ENCODE measurements around the gene OLR1.
"Not testable (repeated sequence)": the region's sequence is repeated elsewhere in the genome, so short reads cannot be mapped to it uniquely, and the experiment has no call there.

Gene OLR1

GRCh38 chr12:10205220-10205807 lies 33.4 kb upstream of the OLR1 start:
- Mint-ChIP-seq H3K27me3 (no peaks in the 10 kb centered on the region), H3K36me3 (ENCODE audit: low read depth) (no peaks in the 10 kb centered on the region), H3K27ac (no peak overlapping the region), H3K9me3 (no peaks in the 10 kb centered on the region), H3K4me3 (no peak overlapping the region), H3K4me1 (ENCODE audit: low read depth) (no peaks in the 10 kb centered on the region)
- DNase-seq: no peak

GRCh38 chr12:10204495-10204894 lies 32.6 kb upstream of the OLR1 start:
- not testable (repeated sequence) for H3K4me3 Mint-ChIP-seq; H3K9me3 Mint-ChIP-seq; H3K27ac Mint-ChIP-seq; H3K4me1 Mint-ChIP-seq (ENCODE audit: low read depth); H3K27me3 Mint-ChIP-seq; H3K36me3 Mint-ChIP-seq (ENCODE audit: low read depth); DNase-seq

GRCh38 chr12:10197879-10198278 lies 25.9 kb upstream of the OLR1 start:
- Mint-ChIP-seq H3K36me3 (ENCODE audit: low read depth) (no peaks in the 10 kb centered on the region), H3K4me1 (ENCODE audit: low read depth) (peaks cover 3% of the 10 kb centered on the region), H3K27ac (no peak overlapping the region), H3K27me3 (peaks cover 20% of the 10 kb centered on the region), H3K9me3 (no peaks in the 10 kb centered on the region), H3K4me3 (no peak overlapping the region)
- no peak for DNase-seq

- Mint-ChIP-seq H3K4me3 (no peak overlapping the region), H3K27ac (no peak overlapping the region), H3K4me1 (ENCODE audit: low read depth) (peaks cover 3% of the 10 kb centered on the region), H3K36me3 (ENCODE audit: low read depth) (no peaks in the 10 kb centered on the region), H3K27me3 (peaks cover 20% of the 10 kb centered on the region), H3K9me3 (no peaks in the 10 kb centered on the region)
- DNase-seq: no peak
Observed at GRCh38 chr12:10196210-10196609, 24.3 kb upstream of the OLR1 start.

- Mint-ChIP-seq H3K4me1 (ENCODE audit: low read depth) (peaks cover 9% of the 10 kb centered on the region), H3K27ac (no peak overlapping the region), H3K36me3 (ENCODE audit: low read depth) (no peaks in the 10 kb centered on the region), H3K27me3 (peaks cover 20% of the 10 kb centered on the region), H3K4me3 (no peak overlapping the region), H3K9me3 (no peaks in the 10 kb centered on the region)
- DNase-seq: no peak
Observed at GRCh38 chr12:10194160-10194670, 22.3 kb upstream of the OLR1 start.

GRCh38 chr12:10191865-10192264 lies 19.9 kb upstream of the OLR1 start:
- Mint-ChIP-seq H3K27me3 (peaks cover 16% of the 10 kb centered on the region), H3K9me3 (no peaks in the 10 kb centered on the region), H3K4me3 (no peak overlapping the region), H3K27ac (no peak overlapping the region), H3K4me1 (ENCODE audit: low read depth) (peaks cover 9% of the 10 kb centered on the region), H3K36me3 (ENCODE audit: low read depth) (no peaks in the 10 kb centered on the region)
- DNase-seq: no peak

- no peak overlapping the region for H3K4me3 Mint-ChIP-seq
- peak; percentile 52 for DNase-seq
- H3K9me3 Mint-ChIP-seq: no peaks in the 10 kb centered on the region
- H3K27me3 Mint-ChIP-seq: peaks cover 18% of the 10 kb centered on the region
- peaks cover 6% of the 10 kb centered on the region for H3K4me1 Mint-ChIP-seq (ENCODE audit: low read depth)
- no peaks in the 10 kb centered on the region for H3K36me3 Mint-ChIP-seq (ENCODE audit: low read depth)
- H3K27ac Mint-ChIP-seq: no peak overlapping the region
Observed at GRCh38 chr12:10190558-10191388, 18.8 kb upstream of the OLR1 start.

- DNase-seq: no peak
- Mint-ChIP-seq H3K36me3 (ENCODE audit: low read depth) (no peaks in the 10 kb centered on the region), H3K4me1 (ENCODE audit: low read depth) (peaks cover 6% of the 10 kb centered on the region), H3K9me3 (no peaks in the 10 kb centered on the region), H3K27ac (no peak overlapping the region), H3K27me3 (peaks cover 22% of the 10 kb centered on the region), H3K4me3 (no peak overlapping the region)
Observed at GRCh38 chr12:10189653-10190052, 17.7 kb upstream of the OLR1 start.

GRCh38 chr12:10186958-10187357 lies 15.0 kb upstream of the OLR1 start:
- not testable (repeated sequence) for H3K36me3 Mint-ChIP-seq (ENCODE audit: low read depth)

GRCh38 chr12:10186299-10186698 lies 14.4 kb upstream of the OLR1 start:
- Mint-ChIP-seq H3K4me3 (no peak overlapping the region), H3K9me3 (no peaks in the 10 kb centered on the region), H3K36me3 (ENCODE audit: low read depth) (no peaks in the 10 kb centered on the region), H3K4me1 (ENCODE audit: low read depth) (peaks cover 12% of the 10 kb centered on the region), H3K27ac (no peak overlapping the region), H3K27me3 (peaks cover 28% of the 10 kb centered on the region)
- no peak for DNase-seq

More at GRCh38 chr12:10186958-10187357, 15.0 kb upstream of the OLR1 start:
- peaks cover 12% of the 10 kb centered on the region for H3K4me1 Mint-ChIP-seq (ENCODE audit: low read depth)
- not testable (repeated sequence) for H3K9me3 Mint-ChIP-seq, H3K4me3 Mint-ChIP-seq, H3K27ac Mint-ChIP-seq, DNase-seq
- H3K27me3 Mint-ChIP-seq: peaks cover 28% of the 10 kb centered on the region

- no peak overlapping the region for H3K27ac Mint-ChIP-seq
- H3K27me3 Mint-ChIP-seq: peaks cover 40% of the 10 kb centered on the region
- H3K4me1 Mint-ChIP-seq (ENCODE audit: low read depth): peaks cover 7% of the 10 kb centered on the region
- H3K4me3 Mint-ChIP-seq: no peak overlapping the region
- H3K9me3 Mint-ChIP-seq: no peaks in the 10 kb centered on the region
- DNase-seq: no peak
- H3K36me3 Mint-ChIP-seq (ENCODE audit: low read depth): no peaks in the 10 kb centered on the region
Observed at GRCh38 chr12:10184261-10184843, 12.4 kb upstream of the OLR1 start.

GRCh38 chr12:10182354-10183049 lies 10.6 kb upstream of the OLR1 start:
- Mint-ChIP-seq H3K9me3 (no peaks in the 10 kb centered on the region), H3K4me1 (ENCODE audit: low read depth) (peaks cover 7% of the 10 kb centered on the region), H3K36me3 (ENCODE audit: low read depth) (no peaks in the 10 kb centered on the region), H3K4me3 (no peak overlapping the region), H3K27me3 (peaks cover 47% of the 10 kb centered on the region), H3K27ac (no peak overlapping the region)
- DNase-seq: no peak

GRCh38 chr12:10179776-10180181 lies 7.8 kb upstream of the OLR1 start:
- no peaks in the 10 kb centered on the region for H3K36me3 Mint-ChIP-seq (ENCODE audit: low read depth)
- no peak overlapping the region for H3K27ac Mint-ChIP-seq
- no peak for DNase-seq
- H3K9me3 Mint-ChIP-seq: no peaks in the 10 kb centered on the region
- peaks cover 41% of the 10 kb centered on the region for H3K27me3 Mint-ChIP-seq
- no peak overlapping the region for H3K4me3 Mint-ChIP-seq
- H3K4me1 Mint-ChIP-seq (ENCODE audit: low read depth): peaks cover 7% of the 10 kb centered on the region

GRCh38 chr12:10178821-10179220 lies 6.9 kb upstream of the OLR1 start, which contains the start of gene TMEM52B:
TSS of gene TMEM52B (plus strand) at chr12:10179032. CDS start at chr12:10179575, 543 bp downstream.
- Mint-ChIP-seq H3K4me3 (no peak within 1 kb of the TSS), H3K27me3 (peaks cover 36% of the 10 kb centered on the region), H3K4me1 (ENCODE audit: low read depth) (peaks cover 7% of the 10 kb centered on the region), H3K9me3 (no peaks in the 10 kb centered on the region), H3K36me3 (ENCODE audit: low read depth) (no peaks in the 10 kb centered on the region), H3K27ac (no peak within 1 kb of the TSS)
- no peak for DNase-seq
